GM19397 (cell line): ENCODE measurements around the gene KCNQ5.
A peak's percentile ranks its signal among the peaks of the same experiment; 100 is the strongest.

Source experiments
- ATAC-seq: cut with Tn5 transposase; IDR thresholded peaks from one replicate; pipeline ENCODE4 v1.9.1; 2021; ENCODE audit warnings: mild to moderate bottlenecking, moderate library complexity; ENCODE audit not compliant: unreplicated experiment

The KCNQ5 gene

DNA sequence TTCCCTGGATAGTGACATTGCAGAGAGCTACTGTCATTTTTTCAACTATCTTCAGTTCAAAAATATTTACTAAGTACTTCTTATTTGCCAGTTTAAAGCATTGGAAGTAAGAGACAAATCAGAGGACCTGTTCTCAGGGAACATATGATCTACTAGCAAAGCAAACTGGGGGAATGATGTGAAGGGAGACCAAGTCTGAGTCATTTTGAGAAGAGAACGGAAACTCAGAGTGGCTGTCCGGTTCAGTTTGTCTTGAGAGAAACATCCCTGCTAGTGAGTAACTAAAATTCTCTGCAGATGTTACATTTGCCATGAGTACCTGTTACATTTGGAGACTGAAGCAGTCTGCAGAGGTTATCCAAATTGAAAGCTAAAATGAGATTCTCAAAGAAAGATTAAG is 118.3 kb downstream of the KCNQ5 start:
- peak; percentile 77 for ATAC-seq

DNA sequence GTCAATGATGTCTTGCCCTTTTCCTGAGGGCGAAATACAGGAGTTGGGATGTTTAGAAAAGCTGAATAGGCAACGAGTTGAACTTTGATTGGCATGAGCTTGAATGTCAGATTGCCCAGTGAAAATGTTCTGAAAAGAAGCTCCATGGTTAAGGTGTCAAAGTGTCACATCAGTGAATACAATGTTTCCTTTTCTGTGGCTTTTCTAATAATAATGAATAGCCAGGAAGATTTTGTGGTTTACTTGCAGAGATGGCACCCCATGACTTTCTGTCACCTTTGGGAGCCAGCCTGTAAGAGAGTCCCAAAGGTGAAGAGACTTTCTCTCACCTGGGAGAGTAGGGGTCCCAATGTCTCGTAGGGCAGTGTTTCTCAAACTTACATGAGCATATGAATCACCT is 119.2 kb downstream of the KCNQ5 start:
- no peak for ATAC-seq

DNA sequence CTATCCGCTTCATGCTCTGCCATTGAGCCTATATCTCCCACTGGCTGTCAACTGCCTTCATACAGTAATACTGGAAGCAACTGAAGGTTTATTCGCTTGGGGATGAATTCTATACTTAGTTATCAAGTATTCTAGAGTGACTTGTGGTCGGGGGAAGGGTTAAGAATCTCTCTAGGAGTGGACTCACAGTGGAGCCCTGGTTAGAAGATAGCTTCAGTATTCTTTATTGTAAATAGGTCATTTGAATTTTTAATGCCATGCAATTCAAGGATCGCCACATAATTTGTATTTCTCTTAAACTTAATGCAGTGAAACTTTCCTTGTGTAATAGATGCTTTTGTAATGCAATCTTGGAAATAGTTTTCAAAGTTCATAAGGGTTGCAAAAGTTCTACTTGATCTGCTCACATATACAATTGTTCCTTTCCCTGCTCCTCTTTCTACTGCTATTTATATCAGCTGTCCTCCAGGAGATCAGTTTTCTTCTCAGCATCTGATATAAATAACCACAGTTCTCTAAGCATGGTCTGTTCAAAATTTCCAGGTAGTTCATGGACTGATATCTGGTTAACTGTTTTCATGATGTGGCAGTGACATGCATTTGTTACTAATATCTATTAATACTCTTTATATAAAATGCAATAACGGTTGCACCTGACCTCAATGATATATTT is 120.3 kb downstream of the KCNQ5 start:
- no peak for ATAC-seq

DNA sequence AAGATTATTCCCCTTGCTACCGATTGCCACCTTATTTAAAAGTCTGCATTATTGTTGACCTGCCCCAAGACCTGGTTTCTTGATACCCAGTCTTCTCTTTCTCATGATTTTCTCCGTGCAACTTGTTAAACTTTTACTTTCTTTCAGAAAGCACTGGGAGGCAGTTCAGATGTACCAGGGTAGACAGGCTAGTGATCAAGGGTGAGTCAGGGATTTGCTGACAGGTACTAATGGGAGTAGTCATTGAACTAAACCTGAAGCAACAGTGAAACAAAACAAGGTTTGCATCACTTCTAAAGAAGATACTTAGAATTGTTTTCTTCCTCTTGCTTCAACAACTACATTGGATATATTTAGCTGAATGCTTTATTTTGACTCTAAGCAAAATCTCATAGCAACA is 124.4 kb downstream of the KCNQ5 start:
- no peak for ATAC-seq

DNA sequence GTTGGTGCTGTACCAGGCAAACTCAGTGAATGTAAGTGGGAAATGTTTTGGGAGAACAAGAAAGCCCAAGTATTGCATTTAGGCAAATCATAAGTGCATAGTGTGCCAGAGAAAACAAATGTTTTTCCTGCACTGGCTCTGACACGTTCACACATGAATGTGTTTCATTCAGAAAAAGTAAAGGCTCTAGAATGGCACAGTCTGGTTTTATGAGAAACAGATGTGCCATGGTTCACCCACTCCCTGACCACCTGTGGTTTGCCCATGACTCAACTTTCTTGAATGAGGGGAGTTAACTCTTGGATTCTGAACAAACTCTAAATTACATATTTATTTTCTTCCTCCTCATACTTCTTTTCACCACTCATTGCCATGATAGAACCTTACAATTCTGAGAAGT is 126.9 kb downstream of the KCNQ5 start:
- ATAC-seq, result no peak

DNA sequence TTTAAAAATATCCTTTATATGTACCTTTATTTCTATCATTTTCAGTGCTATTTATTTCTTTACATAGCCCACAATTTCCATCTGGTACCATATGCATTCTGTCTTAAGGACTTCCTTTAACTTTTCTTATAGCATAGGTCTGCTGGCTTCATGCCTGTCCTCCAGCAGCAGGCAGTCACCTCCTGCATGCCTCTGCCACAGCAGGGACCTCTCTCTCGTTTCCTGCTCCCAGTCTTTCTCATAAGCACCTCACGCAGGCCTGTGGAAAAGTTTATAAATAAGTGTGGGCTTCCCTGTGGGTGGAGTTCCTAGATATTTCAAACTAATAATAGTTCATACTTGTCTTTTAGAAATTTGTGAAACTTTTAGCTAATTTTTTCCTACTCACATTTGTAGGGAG is 133.9 kb downstream of the KCNQ5 start:
- ATAC-seq, result no peak

DNA sequence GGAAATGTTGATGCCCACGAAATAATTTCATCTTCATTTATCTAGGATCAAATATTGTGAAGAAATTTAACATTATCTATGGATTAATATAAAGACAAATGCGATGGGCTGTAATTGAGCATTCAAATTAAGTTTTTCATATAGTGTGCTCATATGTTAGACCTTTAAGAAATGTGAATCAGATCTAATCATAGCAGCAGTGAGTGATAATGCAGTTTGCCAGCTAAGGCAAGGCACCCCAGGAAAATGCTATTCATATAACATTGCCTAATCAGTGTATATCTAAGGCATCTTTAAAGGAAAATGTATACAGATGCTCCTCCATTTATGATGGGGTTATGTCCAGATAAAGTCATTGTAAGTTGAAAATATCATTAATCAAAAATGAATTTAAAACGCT is 135.2 kb downstream of the KCNQ5 start:
- ATAC-seq, result no peak

DNA sequence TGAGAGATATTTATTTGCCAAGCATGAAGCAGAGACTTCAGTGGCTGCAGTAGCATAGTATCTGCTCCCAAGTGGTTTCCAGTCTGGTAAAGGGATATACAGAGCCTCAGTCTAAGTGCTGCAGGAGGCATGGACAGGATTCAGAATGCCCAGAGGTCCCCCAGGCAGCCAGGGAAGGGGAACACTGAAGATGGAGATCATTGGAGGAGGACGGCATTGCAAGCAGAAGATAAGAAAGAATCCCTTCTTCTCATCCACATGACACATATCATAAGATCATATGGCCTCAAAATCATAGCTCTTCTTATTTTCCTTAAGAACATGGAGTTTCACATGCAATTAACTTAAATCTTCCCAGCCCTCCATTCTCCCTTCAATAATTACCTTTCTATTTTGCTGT is 136.1 kb downstream of the KCNQ5 start:
- no peak for ATAC-seq

DNA sequence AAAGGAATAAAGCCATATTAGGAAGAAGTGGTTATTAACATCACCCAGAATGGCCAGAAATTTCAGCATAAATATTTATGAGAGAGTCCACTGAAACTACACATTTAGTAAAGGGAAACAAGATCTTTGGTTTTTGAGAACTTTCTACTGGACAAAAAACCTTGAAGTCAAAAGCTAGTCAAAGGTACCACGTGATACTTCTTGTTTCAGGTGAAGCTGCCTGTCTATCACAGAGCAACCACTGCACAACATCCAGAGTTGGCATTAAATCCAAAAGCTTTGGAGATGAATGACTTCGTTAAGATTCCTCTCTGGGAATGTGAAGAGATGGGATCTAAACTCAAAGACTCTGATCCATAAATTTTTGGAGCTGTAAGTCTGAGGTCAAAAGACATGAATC is 137.0 kb downstream of the KCNQ5 start:
- no peak for ATAC-seq

DNA sequence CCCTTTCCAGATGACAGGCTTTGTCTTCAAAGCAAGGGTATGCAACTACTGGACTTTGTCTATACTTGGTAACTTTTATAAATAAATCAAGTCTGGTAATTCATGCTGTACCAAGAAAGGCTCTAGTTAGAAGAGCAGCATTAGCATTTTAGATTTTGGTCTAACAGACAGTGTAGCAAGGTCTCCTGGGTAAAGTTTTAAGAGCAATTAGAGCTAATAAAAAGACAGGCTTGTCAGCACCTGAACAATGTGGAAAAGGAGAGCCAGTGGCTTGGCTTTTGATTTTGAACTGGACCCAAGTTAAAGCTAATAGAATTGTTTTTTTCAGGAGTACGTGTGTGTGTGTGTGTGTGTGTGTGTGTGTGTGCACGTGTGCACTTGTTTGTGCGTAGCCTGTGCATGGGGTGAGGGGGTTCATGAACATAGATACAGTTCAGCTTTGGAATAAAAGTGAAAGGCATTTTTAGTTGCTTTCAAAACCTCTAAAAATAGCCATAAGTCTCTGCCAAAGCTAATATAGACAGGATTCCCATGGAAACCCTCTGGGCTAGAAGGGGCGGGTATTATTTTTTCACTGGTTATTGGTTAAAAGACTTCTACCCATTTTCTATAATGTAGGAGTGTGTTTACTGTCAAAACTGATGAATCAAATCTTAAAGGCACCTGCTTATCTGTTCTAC is 138.4 kb downstream of the KCNQ5 start:
- ATAC-seq, result no peak

DNA sequence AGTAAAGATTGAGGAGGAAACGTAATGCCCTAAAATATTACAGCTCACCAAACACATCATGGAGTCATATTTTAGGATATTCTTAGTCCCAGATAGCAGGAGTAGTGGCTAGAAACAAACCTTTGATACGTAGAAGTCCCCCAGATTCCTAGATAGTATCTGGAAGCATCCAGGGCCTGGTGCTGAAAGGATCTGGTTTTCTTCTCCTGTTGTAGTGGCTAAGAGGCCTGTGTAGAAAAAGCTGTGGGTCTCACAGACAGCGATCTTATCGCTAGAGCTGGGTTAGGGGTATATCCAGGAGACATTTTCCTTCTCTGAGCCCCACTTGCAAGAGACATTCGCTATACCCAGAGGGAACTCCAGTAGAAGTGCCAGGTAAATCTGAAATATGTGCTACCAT is 139.9 kb downstream of the KCNQ5 start:
- ATAC-seq, result no peak

DNA sequence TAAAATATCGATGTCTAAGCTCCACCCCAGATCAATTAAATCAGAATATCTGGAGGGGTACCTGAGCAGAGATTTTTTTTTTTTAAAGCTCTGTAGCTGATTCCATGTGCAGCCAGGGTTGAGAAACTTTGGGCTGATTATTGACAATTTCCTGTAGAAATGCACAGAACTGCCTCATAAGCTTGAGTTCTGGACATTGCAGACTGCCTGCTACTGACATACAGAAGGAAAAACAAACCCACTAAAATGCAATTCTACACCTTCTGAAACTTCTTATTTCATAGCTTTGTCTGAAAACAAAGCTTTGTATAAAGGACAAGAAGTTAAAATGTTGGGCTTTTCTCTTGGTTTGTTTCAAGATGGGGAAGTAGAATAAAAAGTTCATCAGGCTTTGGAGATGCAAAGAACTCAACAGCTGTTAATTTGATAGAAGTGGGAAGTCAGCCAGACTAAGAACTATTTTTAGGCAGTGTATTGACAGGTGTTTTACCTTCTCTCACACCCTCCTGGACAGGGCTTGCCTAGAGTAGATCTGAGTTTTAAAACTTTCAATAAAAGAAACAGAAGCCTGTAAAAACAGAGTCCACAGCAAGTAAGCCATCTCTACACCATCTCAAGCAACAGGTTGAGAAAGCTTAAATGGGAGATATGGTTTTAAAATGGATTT is 147.7 kb downstream of the KCNQ5 start:
- ATAC-seq, result peak; percentile 53

DNA sequence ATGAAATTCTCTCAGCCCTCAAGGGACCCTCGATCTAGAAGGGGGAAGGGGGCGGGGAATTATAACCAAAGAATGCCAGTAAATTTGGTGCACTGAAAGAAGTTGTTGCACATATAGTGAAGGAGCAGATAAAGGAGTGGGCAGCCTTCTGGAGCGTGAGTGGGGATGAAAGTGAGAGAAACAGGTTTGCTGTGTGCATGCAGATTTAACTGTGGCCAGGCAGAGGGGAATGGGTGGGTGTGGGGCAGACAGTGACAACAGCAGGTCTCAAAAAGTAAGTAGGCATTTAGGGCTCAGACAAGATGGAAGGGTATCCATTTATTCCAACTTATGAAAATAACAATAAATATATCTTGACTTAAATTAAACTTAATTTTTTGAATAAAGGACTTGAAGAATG is 149.1 kb downstream of the KCNQ5 start:
- ATAC-seq, result no peak

DNA sequence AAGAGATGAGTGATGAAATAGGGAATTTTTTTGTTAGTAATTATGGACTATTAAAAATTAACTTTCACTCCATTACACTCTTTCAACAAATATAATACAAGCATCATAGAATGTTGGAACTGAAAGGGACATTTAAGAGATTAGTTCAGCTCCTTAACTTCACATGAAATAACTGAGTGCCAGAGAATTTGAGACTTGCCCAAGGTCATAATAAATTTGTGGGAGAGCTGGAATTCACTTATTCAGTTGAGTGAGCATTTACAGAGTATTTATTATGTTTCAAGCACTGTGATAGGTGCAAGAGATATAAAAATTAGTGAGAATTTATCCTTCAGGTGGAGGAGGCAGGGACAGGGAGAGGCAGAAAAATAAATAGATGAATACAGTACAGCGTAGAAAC is 154.6 kb downstream of the KCNQ5 start:
- ATAC-seq, result no peak

DNA sequence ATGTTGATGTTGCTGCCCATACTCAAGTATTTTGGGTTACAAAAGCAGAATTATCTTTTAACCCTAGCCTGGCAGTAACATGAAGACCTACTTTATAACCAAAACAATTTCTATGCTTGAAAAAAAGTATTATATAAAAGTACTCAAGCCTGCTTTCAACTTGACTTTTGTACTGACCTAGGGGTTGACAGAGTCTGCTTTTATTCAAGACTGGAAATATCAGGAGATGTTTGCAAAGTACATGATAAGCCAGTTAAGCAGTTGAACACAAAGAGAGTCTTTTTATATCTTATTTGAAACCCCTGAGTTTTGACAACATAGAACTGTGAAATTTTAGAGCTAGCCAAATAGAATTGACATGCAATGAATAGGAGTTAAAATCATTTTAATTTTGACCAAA is 159.8 kb downstream of the KCNQ5 start:
- no peak for ATAC-seq

DNA sequence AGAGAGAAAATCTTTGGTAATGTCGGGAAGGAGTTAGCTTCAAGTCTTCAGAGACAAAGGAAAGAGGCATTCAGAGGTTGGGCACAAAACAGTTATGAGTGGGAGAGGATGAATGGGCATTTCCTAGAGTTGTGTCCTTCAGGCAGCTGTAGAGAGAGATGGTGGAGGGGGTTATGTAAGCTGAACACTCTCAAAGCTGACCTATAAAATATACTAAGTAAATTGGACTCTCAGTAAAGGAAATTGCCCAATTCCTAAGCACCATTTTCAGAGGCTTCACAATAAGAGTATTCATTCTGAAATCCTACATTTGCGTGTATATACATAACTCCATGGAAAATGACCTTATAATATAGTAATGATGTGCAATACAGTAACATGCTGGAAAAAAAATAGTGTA is 161.2 kb downstream of the KCNQ5 start:
- no peak for ATAC-seq

DNA sequence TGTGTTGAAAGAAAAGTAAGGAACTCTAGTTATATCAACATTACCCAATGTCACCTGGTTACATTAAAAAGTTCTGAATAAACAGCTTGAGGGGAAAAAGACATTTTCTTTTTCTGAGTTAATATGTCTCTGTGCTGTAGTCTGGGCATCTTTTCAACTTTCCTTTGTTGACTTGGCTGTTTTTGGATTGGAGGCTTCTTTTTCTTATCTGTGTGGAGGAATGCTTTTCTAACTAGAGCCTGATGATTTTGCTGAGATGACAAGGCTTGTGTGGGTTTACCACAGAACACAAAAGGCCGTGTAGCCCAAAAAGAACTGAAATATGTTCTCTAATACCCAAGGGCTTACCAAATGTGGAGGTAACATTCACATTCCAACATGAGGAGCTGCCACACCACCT is 161.8 kb downstream of the KCNQ5 start:
- no peak for ATAC-seq

DNA sequence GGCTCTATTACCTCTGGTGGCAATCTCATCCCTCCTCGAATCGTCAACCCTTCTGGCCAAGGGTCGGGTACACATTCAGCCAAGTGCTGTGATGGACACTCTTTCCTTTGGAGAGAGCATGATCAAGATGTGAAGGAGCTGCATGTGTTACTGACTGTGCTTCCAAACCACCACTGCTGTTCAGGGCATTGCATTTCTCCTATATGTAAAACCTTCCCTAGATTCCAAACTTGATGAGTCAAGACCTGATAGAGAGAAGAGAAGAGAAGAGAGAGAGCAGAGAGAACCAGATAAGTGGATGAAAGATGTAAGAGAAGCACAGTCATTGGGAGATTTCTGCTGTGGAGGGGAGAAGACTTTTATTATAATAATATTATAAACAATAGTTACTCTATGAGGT is 162.2 kb downstream of the KCNQ5 start:
- ATAC-seq, result no peak

DNA sequence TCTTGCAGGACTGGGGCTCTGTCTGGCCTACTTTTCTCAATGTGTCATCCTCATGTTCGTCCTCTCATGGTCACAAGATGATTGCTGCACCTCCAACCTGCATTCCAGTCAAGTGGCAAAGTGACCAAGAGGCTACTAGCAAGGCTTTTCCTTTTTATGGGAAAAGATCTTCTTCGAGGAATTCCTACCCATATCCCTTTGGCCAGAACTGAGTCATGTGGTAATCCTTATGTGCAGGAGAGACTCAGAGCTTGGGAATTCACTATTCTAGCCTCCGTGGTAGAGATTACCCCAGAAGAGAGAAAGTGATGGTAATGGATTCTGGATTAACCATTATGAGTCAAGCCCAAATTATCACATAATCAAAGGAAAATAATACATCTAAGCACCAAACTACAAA is 162.7 kb downstream of the KCNQ5 start:
- ATAC-seq, result no peak

DNA sequence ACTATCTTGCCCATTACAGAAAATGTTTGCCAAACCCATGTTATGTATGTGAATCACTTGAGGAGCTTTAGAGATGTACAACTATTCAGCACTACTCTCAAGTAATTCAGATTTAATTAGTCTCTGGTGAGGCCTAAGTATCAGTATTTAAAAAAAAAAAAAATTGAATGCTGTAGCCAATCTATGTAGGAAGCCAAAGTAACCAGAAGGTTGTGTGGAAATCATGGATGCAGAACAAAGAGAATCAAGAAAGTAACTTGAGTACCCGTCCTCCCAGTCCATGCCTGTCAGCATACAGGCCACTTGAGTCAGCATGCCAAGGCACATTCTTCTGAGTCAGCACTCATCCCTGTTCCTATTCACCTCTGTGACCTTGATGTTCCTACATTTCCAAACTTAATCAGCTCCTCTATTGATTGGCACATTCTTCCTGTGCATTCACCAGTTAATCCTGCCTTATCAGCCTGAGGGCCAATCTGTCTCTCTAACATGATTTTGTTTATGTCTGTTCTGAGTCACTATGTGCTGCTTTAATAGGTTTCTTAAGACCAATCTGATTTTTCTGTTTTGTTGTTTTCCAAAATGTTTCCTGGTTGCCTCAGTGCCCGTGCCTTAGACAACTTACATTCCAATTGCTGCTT is 165.6 kb downstream of the KCNQ5 start:
- no peak for ATAC-seq

DNA sequence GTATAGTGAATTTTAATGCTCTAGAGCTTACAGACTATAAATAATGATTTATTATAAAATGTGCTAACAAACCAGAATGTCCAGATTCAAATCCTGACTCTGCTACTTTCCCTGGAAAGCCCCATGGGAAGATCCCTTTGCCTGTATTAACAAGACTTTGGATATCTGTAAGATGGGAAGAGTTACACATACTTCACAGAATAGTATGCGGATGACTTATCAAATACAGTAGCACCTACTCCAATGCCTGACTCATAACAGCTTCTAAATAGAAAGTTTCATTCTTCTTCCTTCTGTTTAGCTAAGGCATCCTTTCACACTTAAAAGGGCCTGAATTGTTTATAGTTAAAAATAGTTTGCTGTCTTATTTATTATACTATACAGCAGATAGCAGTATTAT is 166.3 kb downstream of the KCNQ5 start:
- ATAC-seq, result no peak

DNA sequence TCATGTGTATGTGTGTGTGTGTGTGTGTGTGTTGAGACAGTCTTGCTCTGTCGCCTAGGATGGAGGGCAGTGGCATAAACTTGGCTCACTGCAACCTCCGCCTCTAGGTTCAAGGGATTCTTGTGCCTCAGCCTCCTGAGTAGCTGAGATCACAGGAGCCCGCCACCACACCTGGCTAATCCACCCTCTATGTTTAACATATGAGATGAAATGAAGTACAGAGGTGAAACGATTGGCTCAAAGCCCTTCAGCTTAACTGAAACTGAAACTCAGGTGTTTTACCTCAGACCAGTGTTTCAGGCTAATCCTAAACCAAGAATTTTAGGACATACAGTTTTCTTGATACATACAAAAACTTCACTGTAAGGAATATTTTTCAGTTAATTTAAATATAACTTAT is 167.3 kb downstream of the KCNQ5 start:
- no peak for ATAC-seq
